ENCODE data around the gene INSR. TPM values are rescaled to one million over a fixed set of nuclear protein-coding genes. Genes with fewer than 3 reads are reported as not detected.

The INSR gene
- total RNA-seq, 1 donor from 2014 or later, result 37.5 TPM

- DNase-seq (no peak), ATAC-seq (no peak)
- H3K4me1 ChIP-seq, result no peaks in the 10 kb centered on the region
- TF ChIP-seq, protein P1, sequence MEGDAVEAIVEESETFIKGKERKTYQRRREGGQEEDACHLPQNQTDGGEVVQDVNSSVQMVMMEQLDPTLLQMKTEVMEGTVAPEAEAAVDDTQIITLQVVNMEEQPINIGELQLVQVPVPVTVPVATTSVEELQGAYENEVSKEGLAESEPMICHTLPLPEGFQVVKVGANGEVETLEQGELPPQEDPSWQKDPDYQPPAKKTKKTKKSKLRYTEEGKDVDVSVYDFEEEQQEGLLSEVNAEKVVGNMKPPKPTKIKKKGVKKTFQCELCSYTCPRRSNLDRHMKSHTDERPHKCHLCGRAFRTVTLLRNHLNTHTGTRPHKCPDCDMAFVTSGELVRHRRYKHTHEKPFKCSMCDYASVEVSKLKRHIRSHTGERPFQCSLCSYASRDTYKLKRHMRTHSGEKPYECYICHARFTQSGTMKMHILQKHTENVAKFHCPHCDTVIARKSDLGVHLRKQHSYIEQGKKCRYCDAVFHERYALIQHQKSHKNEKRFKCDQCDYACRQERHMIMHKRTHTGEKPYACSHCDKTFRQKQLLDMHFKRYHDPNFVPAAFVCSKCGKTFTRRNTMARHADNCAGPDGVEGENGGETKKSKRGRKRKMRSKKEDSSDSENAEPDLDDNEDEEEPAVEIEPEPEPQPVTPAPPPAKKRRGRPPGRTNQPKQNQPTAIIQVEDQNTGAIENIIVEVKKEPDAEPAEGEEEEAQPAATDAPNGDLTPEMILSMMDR (IDR thresholded peaks at IDR 0.05), result no peak
- intact Hi-C loops (cut with DNase I), result no loop called here
- H3K27ac ChIP-seq, result no peak overlapping the region
- peaks cover 57% of the 10 kb centered on the region for H3K36me3 ChIP-seq
- H3K4me3 ChIP-seq, result no peak overlapping the region
- no peaks in the 10 kb centered on the region for H3K9me3 ChIP-seq
- H3K27me3 ChIP-seq, result no peaks in the 10 kb centered on the region
These were observed 173.7 kb downstream of the INSR start for GRCh38 chr19:7120499-7120898.

- Histone ChIP-seq H3K4me1 (no peaks in the 10 kb centered on the region), H3K36me3 (peaks cover 61% of the 10 kb centered on the region), H3K9me3 (no peaks in the 10 kb centered on the region), H3K4me3 (no peak overlapping the region), H3K27ac (no peak overlapping the region), H3K27me3 (no peaks in the 10 kb centered on the region)
- intact Hi-C loops (cut with DNase I), result no loop called here
- TF ChIP-seq, protein P1 (IDR thresholded peaks at IDR 0.05), result no peak
- DNase-seq (no peak), ATAC-seq (no peak)
These were observed 174.6 kb downstream of the INSR start for GRCh38 chr19:7119582-7119981.

- TF ChIP-seq, protein P1 (IDR thresholded peaks at IDR 0.05), result no peak
- H3K4me1 ChIP-seq, result no peaks in the 10 kb centered on the region
- DNase-seq, result no peak
- no peaks in the 10 kb centered on the region for H3K27me3 ChIP-seq
- no peaks in the 10 kb centered on the region for H3K9me3 ChIP-seq
- no peak overlapping the region for H3K4me3 ChIP-seq
- no peak overlapping the region for H3K27ac ChIP-seq
- H3K36me3 ChIP-seq, result peaks cover 50% of the 10 kb centered on the region
- intact Hi-C loops (cut with DNase I), result no loop called here
- ATAC-seq, result no peak
These were observed 177.0 kb downstream of the INSR start for GRCh38 chr19:7117248-7117647.

GRCh38 chr19:7115721-7116120, 178.5 kb downstream of the INSR start:
- Histone ChIP-seq H3K9me3 (no peaks in the 10 kb centered on the region), H3K4me1 (no peaks in the 10 kb centered on the region), H3K27ac (no peak overlapping the region), H3K36me3 (peaks cover 35% of the 10 kb centered on the region), H3K4me3 (no peak overlapping the region), H3K27me3 (no peaks in the 10 kb centered on the region)
- ATAC-seq (no peak), DNase-seq (no peak)
- TF ChIP-seq, protein P1 (IDR thresholded peaks at IDR 0.05), result no peak
- intact Hi-C loops (cut with DNase I), result no loop called here

- intact Hi-C loops (cut with DNase I), result no loop called here
- Histone ChIP-seq H3K9me3 (no peaks in the 10 kb centered on the region), H3K4me3 (no peak overlapping the region), H3K4me1 (no peaks in the 10 kb centered on the region), H3K27me3 (no peaks in the 10 kb centered on the region), H3K36me3 (peaks cover 18% of the 10 kb centered on the region), H3K27ac (no peak overlapping the region)
- TF ChIP-seq, protein P1 (IDR thresholded peaks at IDR 0.05), result no peak
- no peak for ATAC-seq
- DNase-seq, result no peak
These were observed 181.0 kb downstream of the INSR start for GRCh38 chr19:7113233-7113632.

DNA sequence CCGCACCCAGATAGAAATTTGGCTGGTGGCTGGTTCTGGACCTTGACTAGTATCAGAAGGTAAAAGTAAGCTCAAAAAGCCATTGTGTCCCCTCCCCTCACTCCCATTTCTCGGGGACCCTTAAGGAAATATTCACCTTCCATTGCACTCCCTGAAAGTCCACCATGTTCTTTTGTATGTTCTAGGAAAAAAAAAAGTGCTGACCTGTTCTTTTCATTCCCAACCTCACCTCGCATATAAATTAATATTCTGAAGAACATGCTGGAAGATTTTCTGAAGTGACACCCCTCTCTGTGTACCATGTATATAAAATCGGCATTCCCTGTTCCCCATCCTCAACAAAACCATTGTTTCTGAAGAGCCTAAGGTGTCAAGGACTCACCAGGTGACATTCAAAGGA, 181.5 kb downstream of the INSR start:
- Histone ChIP-seq H3K4me1 (no peaks in the 10 kb centered on the region), H3K4me3 (no peak overlapping the region), H3K9me3 (no peaks in the 10 kb centered on the region), H3K27ac (no peak overlapping the region), H3K36me3 (peaks cover 17% of the 10 kb centered on the region), H3K27me3 (no peaks in the 10 kb centered on the region)
- intact Hi-C loops (cut with DNase I), result no loop called here
- DNase-seq (no peak), ATAC-seq (no peak)
- TF ChIP-seq, protein P1 (IDR thresholded peaks at IDR 0.05), result no peak
